Mesendoderm (in vitro differentiated cells): ENCODE results near the gene SLC35F3.
A peak's percentile ranks its signal among the peaks of the same experiment; 100 is the strongest.

Source experiments
- DNase-seq: peaks from one replicate; pipeline ENCODE4 v3.0.0; 2013
- H2AK5ac ChIP-seq: 2 replicates; pipeline ENCODE4 v1.6.1; 2013; ENCODE audit warnings: low read length, inconsistent platforms
- H2BK120ac ChIP-seq: 2 replicates; pipeline ENCODE4 v1.6.1; 2013; ENCODE audit warnings: low read depth, mild to moderate bottlenecking, low read length, moderate library complexity, mixed read lengths
- H2BK15ac ChIP-seq: replicated peaks from 2 replicates; pipeline ENCODE4 v1.6.1; 2013; ENCODE audit warnings: low read depth, mild to moderate bottlenecking, moderate library complexity
- H2BK5ac ChIP-seq: 2 replicates; pipeline ENCODE4 v1.6.1; 2013; ENCODE audit warnings: low read length, inconsistent platforms
- H3K18ac ChIP-seq: 2 replicates; pipeline ENCODE4 v1.6.1; 2013; ENCODE audit warnings: mild to moderate bottlenecking, low read length, mixed read lengths
- H3K23ac ChIP-seq: one replicate; pipeline ENCODE4 v1.6.1; 2013; ENCODE audit warnings: low read length
- H3K27ac ChIP-seq: 2 replicates; pipeline ENCODE4 v1.5.1; 2013; ENCODE audit warnings: low read depth, mild to moderate bottlenecking, inconsistent platforms, low read length, moderate library complexity
- H3K27me3 ChIP-seq: 2 replicates; pipeline ENCODE4 v1.6.1; 2013; ENCODE audit warnings: low read length, control low read depth, mild to moderate bottlenecking, inconsistent platforms; ENCODE audit not compliant: insufficient read depth, poor library complexity
- H3K36me3 ChIP-seq: 2 replicates; pipeline ENCODE4 v1.6.1; 2013; ENCODE audit warnings: low read length, inconsistent platforms; ENCODE audit not compliant: control insufficient read depth, insufficient read depth
- H3K4ac ChIP-seq: one replicate; pipeline ENCODE4 v1.6.1; 2013; ENCODE audit warnings: low read depth, mild to moderate bottlenecking, low read length, moderate library complexity
- H3K4me1 ChIP-seq: 2 replicates; pipeline ENCODE4 v1.6.1; 2013; ENCODE audit warnings: low read depth, low read length, inconsistent platforms; ENCODE audit not compliant: control insufficient read depth
- H3K4me2 ChIP-seq: 2 replicates; pipeline ENCODE4 v1.6.1; 2013; ENCODE audit warnings: low read length
- H3K4me3 ChIP-seq: 2 replicates; pipeline ENCODE4 v1.5.1; 2013; ENCODE audit warnings: mild to moderate bottlenecking, low read length
- H3K56ac ChIP-seq: one replicate; pipeline ENCODE4 v1.6.1; 2013; ENCODE audit warnings: low read length
- H3K79me1 ChIP-seq: 2 replicates; pipeline ENCODE4 v1.6.1; 2013; ENCODE audit warnings: low read length, inconsistent platforms
- H3K79me2 ChIP-seq: 2 replicates; pipeline ENCODE4 v1.6.1; 2013; ENCODE audit warnings: mild to moderate bottlenecking, low read length; ENCODE audit not compliant: control insufficient read depth, insufficient read depth
- H3K9ac ChIP-seq: 2 replicates; pipeline ENCODE4 v1.6.1; 2013; ENCODE audit warnings: low read length, inconsistent platforms
- H4K5ac ChIP-seq: one replicate; pipeline ENCODE4 v1.6.1; 2013; ENCODE audit warnings: low read length
- H4K8ac ChIP-seq: one replicate; pipeline ENCODE4 v1.6.1; 2013; ENCODE audit warnings: low read depth, mild to moderate bottlenecking, control low read depth, low read length, moderate library complexity
- WGBS: extraction: QIAGEN DNeasy Blood & Tissue Kit; methylation state at CpG from one replicate; pipeline ENCODE4 v1.1.7; 2013; ENCODE audit warnings: low lambda C conversion rate, missing lambda C conversion rate; ENCODE audit not compliant: insufficient coverage; ENCODE audit errors: extremely low coverage; 5-methylcytosine and 5-hydroxymethylcytosine counted together

Gene SLC35F3

DNA sequence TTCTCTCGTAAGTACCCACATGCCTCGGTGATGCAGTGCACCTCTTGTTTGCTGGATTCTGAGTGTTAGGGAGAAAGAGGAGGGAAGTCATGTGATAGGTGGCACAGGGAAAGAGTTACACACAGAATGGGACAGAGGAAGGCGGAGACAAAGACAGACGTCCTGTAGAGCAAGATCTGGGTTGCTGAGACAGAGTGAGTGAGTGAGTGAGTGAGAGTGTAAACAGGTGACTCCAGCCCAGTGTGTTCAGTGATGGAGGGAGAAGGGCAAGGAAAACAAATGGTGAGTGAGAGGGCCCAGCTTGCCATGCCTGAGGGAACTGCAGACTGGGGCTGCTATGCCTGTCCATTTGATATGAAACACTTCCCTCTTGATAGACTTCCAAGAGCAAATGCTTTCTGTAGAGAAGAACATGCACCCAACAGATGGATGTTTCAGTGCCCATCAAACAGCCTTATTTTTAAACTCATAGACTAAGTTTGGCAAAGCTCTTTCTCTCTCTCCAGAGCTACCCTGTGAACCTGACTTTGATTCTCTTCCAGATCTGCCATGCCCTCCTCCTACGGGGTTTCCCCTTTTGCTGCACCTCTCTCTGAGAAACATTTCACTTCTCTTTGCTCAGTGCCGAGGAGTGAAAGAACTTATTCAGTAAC lies 258.9 kb downstream of the SLC35F3 start:
- Histone ChIP-seq H3K79me2 (no peaks in the 10 kb centered on the region), H4K5ac (no peak overlapping the region), H3K4ac (no peak overlapping the region), H3K27ac (no peak overlapping the region), H3K4me1 (peaks cover 7% of the 10 kb centered on the region), H2BK15ac (no peak overlapping the region), H3K4me3 (no peak overlapping the region), H3K27me3 (no peaks in the 10 kb centered on the region), H2BK5ac (no peak overlapping the region), H3K23ac (no peak overlapping the region), H3K18ac (no peak overlapping the region), H3K9ac (no peak overlapping the region), H4K8ac (no peak overlapping the region), H3K56ac (no peak overlapping the region), H2AK5ac (no peak overlapping the region), H3K4me2 (no peak overlapping the region), H2BK120ac (no peak overlapping the region), H3K79me1 (no peaks in the 10 kb centered on the region), H3K36me3 (no peaks in the 10 kb centered on the region)
- no CpG with 5 or more reads among the region's 6 CpGs for WGBS
- peak; percentile 2 for DNase-seq

DNA sequence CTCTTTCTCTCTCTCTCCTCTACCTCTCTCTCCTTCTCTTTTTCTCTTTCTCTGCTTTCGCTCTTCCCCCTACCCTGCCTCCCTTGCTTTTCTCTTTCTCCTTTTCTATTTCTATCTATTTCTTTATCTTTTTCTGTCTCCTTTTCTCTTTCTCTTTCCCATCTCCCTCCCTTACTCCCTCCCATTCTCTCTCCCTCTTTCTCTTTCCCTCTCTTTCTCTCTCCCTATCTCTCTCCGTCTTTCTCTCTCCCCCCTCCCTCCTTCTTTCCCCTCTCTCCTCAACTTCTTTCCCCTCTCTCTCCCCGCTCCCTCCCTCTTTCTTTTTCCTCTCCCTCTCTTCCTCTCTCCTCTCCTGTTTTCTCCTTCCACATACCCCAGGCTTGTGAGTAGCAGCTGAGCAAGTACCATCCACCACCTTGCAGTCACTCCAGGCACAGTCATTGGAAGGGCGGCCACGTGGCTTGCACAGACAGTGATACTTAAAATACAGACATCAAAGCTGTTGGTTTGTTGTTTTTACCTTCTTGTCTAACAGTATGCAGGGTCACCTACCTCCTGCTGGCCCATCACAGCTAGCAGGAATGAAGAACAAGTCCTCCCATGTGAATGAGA lies 259.7 kb downstream of the SLC35F3 start:
- no peak overlapping the region for H4K5ac ChIP-seq
- H3K56ac ChIP-seq, result peak overlapping the region; percentile 58
- H3K4me3 ChIP-seq, result no peak overlapping the region
- peaks cover 7% of the 10 kb centered on the region for H3K4me1 ChIP-seq
- H3K36me3 ChIP-seq, result no peaks in the 10 kb centered on the region
- no peaks in the 10 kb centered on the region for H3K27me3 ChIP-seq
- no peak overlapping the region for H3K9ac ChIP-seq
- no peak overlapping the region for H3K4me2 ChIP-seq
- no peak overlapping the region for H3K4ac ChIP-seq
- no peak overlapping the region for H3K18ac ChIP-seq
- no peak overlapping the region for H2BK120ac ChIP-seq
- no peak overlapping the region for H2AK5ac ChIP-seq
- no peak overlapping the region for H3K27ac ChIP-seq
- no peaks in the 10 kb centered on the region for H3K79me2 ChIP-seq
- no peak overlapping the region for H3K23ac ChIP-seq
- no peak overlapping the region for H2BK5ac ChIP-seq
- H3K79me1 ChIP-seq, result no peaks in the 10 kb centered on the region
- H4K8ac ChIP-seq, result no peak overlapping the region
- H2BK15ac ChIP-seq, result no peak overlapping the region
- DNase-seq, result peak; percentile 25
- 87% methylated on average over 2 of the region's 5 CpGs for WGBS

DNA sequence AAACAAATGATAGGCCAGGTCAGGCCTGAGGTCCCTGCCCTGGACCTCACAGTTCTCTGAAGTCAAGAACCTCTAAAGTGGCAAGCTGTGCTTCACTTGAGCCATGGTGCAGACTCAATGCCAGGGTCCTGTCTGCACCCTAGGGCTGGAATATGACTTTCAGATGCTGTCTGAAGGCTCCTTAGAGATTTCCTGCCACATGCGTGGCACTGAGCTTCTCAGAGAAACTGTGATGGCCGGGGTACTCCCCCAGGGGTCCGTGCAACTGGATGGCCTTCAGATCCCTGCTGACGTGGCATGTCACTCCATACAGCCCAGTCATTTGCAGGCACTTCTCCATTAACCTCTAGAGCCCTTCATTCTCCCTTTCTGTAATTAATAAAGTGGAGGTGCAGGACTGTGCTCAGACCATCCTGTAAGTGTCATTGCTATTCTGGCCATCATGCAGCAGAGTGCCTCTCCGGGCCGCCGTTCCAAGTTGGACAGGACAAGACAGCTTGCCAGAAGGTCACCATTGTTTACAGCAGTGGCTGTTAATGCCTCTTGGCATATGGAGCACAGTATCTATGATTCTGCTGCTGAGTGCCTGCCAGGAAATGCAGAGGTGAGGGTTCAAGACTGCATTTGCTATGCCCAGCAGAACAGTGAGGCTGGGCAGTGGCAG lies 263.7 kb downstream of the SLC35F3 start:
- H3K4ac ChIP-seq, result no peak overlapping the region
- no peak overlapping the region for H2BK120ac ChIP-seq
- H3K9ac ChIP-seq, result no peak overlapping the region
- no peaks in the 10 kb centered on the region for H3K79me2 ChIP-seq
- no CpG with 5 or more reads among the region's 7 CpGs for WGBS
- no peak overlapping the region for H3K27ac ChIP-seq
- no peak overlapping the region for H4K8ac ChIP-seq
- no peak overlapping the region for H2AK5ac ChIP-seq
- H3K18ac ChIP-seq, result no peak overlapping the region
- no peak overlapping the region for H4K5ac ChIP-seq
- no peak overlapping the region for H2BK5ac ChIP-seq
- no peak overlapping the region for H2BK15ac ChIP-seq
- no peaks in the 10 kb centered on the region for H3K4me1 ChIP-seq
- no peaks in the 10 kb centered on the region for H3K79me1 ChIP-seq
- no peak overlapping the region for H3K56ac ChIP-seq
- H3K23ac ChIP-seq, result no peak overlapping the region
- no peak overlapping the region for H3K4me3 ChIP-seq
- H3K36me3 ChIP-seq, result no peaks in the 10 kb centered on the region
- DNase-seq, result no peak
- H3K4me2 ChIP-seq, result no peak overlapping the region
- H3K27me3 ChIP-seq, result no peaks in the 10 kb centered on the region

DNA sequence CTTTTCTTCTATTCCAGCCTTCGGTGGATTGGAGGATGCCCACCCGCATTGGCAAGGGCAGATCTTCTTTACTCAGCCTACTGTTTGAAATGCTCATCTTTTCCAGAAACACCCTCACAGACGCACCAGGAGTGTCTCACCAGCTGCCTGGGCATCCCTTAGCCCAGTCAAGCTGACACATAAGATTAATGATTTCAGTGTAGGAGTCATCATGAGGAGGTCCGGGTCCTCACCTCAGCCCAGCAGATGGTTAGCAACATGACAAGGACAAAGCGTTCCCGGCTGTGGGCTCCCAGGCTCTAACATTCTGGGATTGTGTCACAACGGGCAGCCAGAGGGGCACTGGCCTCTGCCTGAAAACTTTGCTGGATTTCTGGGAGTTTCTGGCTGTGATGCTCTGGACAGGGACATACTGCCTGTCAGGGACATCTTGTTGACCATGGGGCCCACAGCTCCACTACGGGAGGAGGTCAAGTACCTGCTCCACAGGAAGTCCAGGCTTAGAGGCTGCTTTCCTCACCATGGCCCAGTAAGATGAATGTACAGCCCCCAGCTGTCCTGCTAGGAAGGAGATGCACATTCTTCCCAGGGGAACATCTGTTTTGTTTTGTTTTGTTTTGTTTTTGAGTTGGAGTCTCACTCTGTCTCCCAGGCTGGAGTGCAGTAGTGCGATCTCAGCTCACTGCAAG lies 264.8 kb downstream of the SLC35F3 start:
- Histone ChIP-seq H2AK5ac (no peak overlapping the region), H3K79me2 (no peaks in the 10 kb centered on the region), H3K4ac (no peak overlapping the region), H3K4me2 (no peak overlapping the region), H3K27me3 (no peaks in the 10 kb centered on the region), H3K27ac (no peak overlapping the region), H2BK120ac (no peak overlapping the region), H3K36me3 (no peaks in the 10 kb centered on the region), H2BK15ac (no peak overlapping the region), H4K8ac (no peak overlapping the region), H3K9ac (no peak overlapping the region), H3K4me1 (no peaks in the 10 kb centered on the region), H2BK5ac (no peak overlapping the region), H3K79me1 (no peaks in the 10 kb centered on the region), H3K4me3 (no peak overlapping the region), H4K5ac (no peak overlapping the region), H3K18ac (no peak overlapping the region), H3K56ac (no peak overlapping the region), H3K23ac (no peak overlapping the region)
- no peak for DNase-seq
- no CpG with 5 or more reads among the region's 9 CpGs for WGBS

DNA sequence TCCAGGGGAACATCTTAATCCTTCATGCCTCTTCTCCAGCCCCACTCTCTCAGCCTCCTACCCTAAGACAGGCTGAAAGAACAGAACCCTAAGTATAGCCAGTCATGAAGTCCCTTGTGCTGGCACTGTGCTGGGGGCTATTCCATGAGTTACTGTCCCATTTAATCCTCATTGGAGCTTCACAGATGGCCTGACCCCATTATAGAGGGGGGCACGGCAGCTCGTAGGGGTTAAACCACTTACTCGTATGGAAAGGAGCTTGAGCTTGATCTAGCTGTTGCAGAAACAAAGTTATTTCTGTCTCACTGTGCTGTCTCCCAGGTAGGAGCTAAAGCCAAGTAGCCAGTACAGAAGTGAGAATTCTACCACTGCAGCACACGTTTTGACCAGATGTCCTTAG lies 265.6 kb downstream of the SLC35F3 start:
- Histone ChIP-seq H3K4me3 (no peak overlapping the region), H3K36me3 (no peaks in the 10 kb centered on the region), H3K79me2 (no peaks in the 10 kb centered on the region), H2BK5ac (no peak overlapping the region), H3K27ac (no peak overlapping the region), H3K18ac (no peak overlapping the region), H2BK120ac (no peak overlapping the region), H3K4me2 (no peak overlapping the region), H3K27me3 (no peaks in the 10 kb centered on the region), H3K56ac (no peak overlapping the region), H3K4me1 (no peaks in the 10 kb centered on the region), H3K4ac (no peak overlapping the region), H4K8ac (no peak overlapping the region), H2BK15ac (no peak overlapping the region), H3K23ac (no peak overlapping the region), H4K5ac (no peak overlapping the region), H2AK5ac (no peak overlapping the region), H3K9ac (no peak overlapping the region), H3K79me1 (no peaks in the 10 kb centered on the region)
- DNase-seq, result no peak
- no CpG with 5 or more reads among the region's 4 CpGs for whole genome bisulfite sequencing
